ENCODE data around the gene ADGRL2.

DNA sequence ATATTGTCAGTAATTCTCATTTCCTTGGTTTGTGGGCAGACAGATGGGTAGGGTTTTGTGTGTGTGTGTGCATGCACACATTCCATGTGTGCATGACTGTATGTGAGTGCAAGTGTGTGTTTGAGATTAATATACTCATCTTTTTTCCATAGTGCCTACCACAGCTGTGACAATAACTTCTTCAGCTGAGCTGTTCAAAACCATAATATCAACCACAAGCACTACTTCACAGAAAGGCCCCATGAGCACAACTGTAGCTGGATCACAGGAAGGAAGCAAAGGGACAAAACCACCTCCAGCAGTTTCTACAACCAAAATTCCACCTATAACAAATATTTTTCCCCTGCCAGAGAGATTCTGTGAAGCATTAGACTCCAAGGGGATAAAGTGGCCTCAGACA is 149.3 kb downstream of the ADGRL2 start:
- TF ChIP-seq, protein P1, sequence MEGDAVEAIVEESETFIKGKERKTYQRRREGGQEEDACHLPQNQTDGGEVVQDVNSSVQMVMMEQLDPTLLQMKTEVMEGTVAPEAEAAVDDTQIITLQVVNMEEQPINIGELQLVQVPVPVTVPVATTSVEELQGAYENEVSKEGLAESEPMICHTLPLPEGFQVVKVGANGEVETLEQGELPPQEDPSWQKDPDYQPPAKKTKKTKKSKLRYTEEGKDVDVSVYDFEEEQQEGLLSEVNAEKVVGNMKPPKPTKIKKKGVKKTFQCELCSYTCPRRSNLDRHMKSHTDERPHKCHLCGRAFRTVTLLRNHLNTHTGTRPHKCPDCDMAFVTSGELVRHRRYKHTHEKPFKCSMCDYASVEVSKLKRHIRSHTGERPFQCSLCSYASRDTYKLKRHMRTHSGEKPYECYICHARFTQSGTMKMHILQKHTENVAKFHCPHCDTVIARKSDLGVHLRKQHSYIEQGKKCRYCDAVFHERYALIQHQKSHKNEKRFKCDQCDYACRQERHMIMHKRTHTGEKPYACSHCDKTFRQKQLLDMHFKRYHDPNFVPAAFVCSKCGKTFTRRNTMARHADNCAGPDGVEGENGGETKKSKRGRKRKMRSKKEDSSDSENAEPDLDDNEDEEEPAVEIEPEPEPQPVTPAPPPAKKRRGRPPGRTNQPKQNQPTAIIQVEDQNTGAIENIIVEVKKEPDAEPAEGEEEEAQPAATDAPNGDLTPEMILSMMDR (IDR thresholded peaks at IDR 0.05; ENCODE audit: extremely low read depth in 1 of 2, insufficient read depth in 1 of 2, low read depth in 1 of 2, low read length in 2 of 2) = no peak
- TF ChIP-seq EZH2 (IDR thresholded peaks at IDR 0.05; ENCODE audit: borderline replicate concordance, low read depth, low read length, severe bottlenecking) = no peak
- TF ChIP-seq POLR2AphosphoS5 (IDR thresholded peaks at IDR 0.05; ENCODE audit: insufficient read depth, low read depth, low read length) = no peak
